ENCODE data around the gene PIP4K2A. TPM values are rescaled to one million over a fixed set of nuclear protein-coding genes. Genes with fewer than 3 reads are reported as not detected.

Gene PIP4K2A
- total and polyA plus RNA-seq, 7 donors, result 2.3 to 9.7 (median 6.4) TPM

DNA sequence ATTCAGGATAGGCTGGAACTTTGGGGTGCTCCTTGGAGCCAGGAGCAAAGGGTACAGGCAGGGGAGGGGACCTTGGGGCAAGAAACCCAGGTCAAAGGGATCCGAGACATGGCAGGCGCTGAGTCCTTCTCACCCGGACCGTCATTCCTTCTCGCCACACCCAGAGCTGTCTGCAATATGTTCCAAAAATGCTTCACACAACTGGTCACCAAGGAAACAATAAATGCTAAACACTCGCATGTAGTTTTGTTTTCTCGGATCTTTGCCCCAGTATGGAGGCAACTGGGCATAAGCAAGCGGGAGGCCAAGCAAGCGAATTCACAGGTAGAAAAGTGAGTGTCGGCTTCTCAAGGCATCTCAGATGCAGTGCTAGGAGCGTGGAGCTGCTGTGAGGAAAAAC, 80.8 kb downstream of the PIP4K2A start:
- Histone ChIP-seq H3K4me3 (no peak overlapping the region), H3K4me1 (no peaks in the 10 kb centered on the region), H3K36me3 (ENCODE audit: insufficient read depth in 1 of 2, low read depth in 1 of 2) (no peaks in the 10 kb centered on the region), H3K9me3 (no peaks in the 10 kb centered on the region), H3K27me3 (ENCODE audit: insufficient read depth in 3 of 3, low read length in 2 of 3) (no peaks in the 10 kb centered on the region), H3K27ac (no peak overlapping the region)
- WGBS, 3 donors, result 92 to 96% (median 95%) methylated on average over 11 of the region's 11 CpGs
- ATAC-seq (no peak), DNase-seq (no peak)
- intact Hi-C loops (cut with DNase I), result no loop called here
- TF ChIP-seq CTCF (IDR thresholded peaks at IDR 0.05), result no peak

GRCh38 chr10:22633106-22633505, 81.3 kb downstream of the PIP4K2A start:
- Histone ChIP-seq H3K9me3 (no peaks in the 10 kb centered on the region), H3K4me3 (no peak overlapping the region), H3K4me1 (no peaks in the 10 kb centered on the region), H3K36me3 (ENCODE audit: insufficient read depth in 1 of 2, low read depth in 1 of 2) (no peaks in the 10 kb centered on the region), H3K27me3 (ENCODE audit: insufficient read depth in 3 of 3, low read length in 2 of 3) (no peaks in the 10 kb centered on the region), H3K27ac (no peak overlapping the region)
- DNase-seq, result no peak
- intact Hi-C loops (cut with DNase I), result no loop called here
- no peak for TF ChIP-seq CTCF (IDR thresholded peaks at IDR 0.05)
- no peak for ATAC-seq
- WGBS, 3 donors, result 91 to 98% (median 95%) methylated on average over 4 of the region's 4 CpGs

DNA sequence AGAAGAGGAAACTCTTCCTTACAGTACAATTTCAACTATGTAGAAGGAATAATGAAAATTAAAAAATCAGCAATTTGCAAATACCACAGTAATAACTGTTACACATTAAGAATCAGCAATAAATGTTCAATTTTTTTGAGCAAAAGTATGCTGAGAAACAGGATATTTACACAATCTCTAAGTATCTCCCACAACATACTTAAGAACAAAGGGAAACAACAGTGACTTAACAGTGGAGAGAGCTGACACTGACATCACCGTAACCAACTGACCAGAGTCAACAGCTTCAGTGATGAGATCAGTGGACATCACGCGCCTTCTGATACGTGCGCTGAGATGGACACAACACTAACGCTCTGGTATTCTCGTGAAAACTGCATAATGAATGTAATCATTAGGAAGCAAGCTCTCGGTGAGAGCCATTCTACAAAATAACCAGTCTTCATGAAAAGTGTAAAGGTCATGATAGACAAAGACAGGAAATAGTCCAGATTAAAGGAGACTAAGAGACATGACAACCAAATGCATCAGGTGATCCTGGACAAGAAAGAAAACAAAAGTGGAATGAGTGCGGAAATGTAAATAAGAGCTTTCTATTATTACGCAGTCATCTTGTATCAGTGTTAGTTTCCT, 82.6 kb downstream of the PIP4K2A start:
- DNase-seq, result no peak
- Histone ChIP-seq H3K36me3 (ENCODE audit: insufficient read depth in 1 of 2, low read depth in 1 of 2) (no peaks in the 10 kb centered on the region), H3K9me3 (no peaks in the 10 kb centered on the region), H3K27me3 (ENCODE audit: insufficient read depth in 3 of 3, low read length in 2 of 3) (no peaks in the 10 kb centered on the region), H3K4me3 (no peak overlapping the region), H3K4me1 (no peaks in the 10 kb centered on the region), H3K27ac (no peak overlapping the region)
- no peak for TF ChIP-seq CTCF (IDR thresholded peaks at IDR 0.05)
- 80 to 87% (median 86%) methylated on average over 10 of the region's 10 CpGs for WGBS, 3 donors
- no peak for ATAC-seq
- intact Hi-C loops (cut with DNase I), result no loop called here

DNA sequence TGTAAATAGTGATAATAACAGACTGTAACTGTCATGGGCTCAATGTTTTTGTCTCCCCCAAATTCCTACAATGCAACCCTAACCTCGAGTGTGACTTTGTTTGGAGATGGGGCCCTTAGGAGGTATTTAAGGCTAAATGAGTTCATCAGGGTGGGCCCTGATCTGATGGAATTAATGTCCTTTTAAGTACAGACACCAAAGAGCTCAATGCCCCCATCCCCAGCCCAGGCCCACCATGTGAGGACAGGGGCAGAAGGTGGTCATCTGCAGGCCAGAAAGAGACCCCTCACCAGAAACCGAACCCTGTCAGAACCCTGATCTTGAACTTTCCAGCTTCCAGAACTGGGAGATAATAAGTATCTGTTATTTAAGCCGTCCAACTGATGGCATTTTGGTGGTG, 83.2 kb downstream of the PIP4K2A start:
- no peak for ATAC-seq
- Histone ChIP-seq H3K9me3 (no peaks in the 10 kb centered on the region), H3K36me3 (ENCODE audit: insufficient read depth in 1 of 2, low read depth in 1 of 2) (no peaks in the 10 kb centered on the region), H3K27me3 (ENCODE audit: insufficient read depth in 3 of 3, low read length in 2 of 3) (no peaks in the 10 kb centered on the region), H3K4me3 (no peak overlapping the region), H3K27ac (no peak overlapping the region), H3K4me1 (no peaks in the 10 kb centered on the region)
- DNase-seq, result no peak
- intact Hi-C loops (cut with DNase I), result no loop called here
- WGBS, 3 donors, result 87 to 94% (median 93%) methylated on average over 3 of the region's 3 CpGs
- TF ChIP-seq CTCF (IDR thresholded peaks at IDR 0.05), result no peak

Data from psoas muscle (tissue), 8 donors.